GM10847 (cell line): ENCODE data around the gene ALPG.

Source experiments
- POLR2A ChIP-seq: IDR thresholded peaks from 2 replicates; pipeline ENCODE4 v1.6.1; 2011; ENCODE audit not compliant: insufficient read length; ENCODE audit errors: extremely low read depth

The ALPG gene

DNA sequence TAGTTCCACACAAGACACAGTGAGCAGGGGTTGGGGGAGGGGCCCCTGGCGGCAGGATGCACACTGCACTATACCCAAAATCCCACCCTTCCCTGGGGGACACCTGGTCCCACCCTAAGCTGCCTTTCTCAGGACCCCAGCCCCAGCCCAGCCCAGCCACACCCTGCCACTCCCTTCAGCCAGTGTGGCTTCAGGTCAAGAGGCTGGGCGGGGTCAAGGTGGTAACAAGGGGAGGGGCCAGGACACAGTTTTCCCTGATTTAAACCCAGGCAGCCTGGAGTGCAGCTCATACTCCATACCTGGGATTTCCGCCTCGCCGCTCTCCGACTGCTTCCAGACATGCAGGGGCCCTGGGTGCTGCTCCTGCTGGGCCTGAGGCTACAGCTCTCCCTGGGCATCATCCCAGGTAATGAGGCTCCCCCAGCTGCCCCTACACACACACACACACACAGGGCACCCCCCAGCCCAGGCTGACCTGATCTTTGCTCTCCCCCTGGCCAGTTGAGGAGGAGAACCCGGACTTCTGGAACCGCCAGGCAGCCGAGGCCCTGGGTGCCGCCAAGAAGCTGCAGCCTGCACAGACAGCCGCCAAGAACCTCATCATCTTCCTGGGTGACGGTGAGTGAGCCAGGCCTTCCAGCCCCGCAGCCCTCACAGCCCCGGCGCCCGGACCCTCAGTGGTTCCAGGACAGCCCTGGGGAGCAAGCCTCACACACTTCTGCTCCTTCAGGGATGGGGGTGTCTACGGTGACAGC, at the start of gene ALPG:
TSS of gene ALPG (plus strand) at position 289 of the 755 bp plus-strand sequence. CDS start at position 340, 51 bp downstream.
- TF ChIP-seq POLR2A, result no peak

DNA sequence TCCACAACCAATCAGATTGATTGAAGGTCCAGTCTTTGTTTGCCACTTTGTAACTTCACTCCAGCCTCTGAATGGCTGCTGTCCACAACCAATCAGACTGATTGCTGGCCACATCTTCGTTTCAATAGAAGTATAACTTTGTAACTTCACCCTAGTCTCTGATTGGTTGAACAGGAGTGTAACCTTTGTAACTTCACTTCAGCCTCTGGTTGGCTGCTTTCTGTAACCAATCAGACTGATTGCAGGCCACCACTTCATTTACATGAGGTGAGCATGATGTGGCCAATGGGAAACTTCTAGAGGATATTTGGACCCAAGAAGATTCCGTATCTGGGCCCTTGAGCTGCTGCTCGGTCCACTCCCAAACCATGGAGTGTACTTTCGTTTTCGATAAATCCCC, 45.0 kb upstream of the ALPG start:
- TF ChIP-seq POLR2A, result no peak

DNA sequence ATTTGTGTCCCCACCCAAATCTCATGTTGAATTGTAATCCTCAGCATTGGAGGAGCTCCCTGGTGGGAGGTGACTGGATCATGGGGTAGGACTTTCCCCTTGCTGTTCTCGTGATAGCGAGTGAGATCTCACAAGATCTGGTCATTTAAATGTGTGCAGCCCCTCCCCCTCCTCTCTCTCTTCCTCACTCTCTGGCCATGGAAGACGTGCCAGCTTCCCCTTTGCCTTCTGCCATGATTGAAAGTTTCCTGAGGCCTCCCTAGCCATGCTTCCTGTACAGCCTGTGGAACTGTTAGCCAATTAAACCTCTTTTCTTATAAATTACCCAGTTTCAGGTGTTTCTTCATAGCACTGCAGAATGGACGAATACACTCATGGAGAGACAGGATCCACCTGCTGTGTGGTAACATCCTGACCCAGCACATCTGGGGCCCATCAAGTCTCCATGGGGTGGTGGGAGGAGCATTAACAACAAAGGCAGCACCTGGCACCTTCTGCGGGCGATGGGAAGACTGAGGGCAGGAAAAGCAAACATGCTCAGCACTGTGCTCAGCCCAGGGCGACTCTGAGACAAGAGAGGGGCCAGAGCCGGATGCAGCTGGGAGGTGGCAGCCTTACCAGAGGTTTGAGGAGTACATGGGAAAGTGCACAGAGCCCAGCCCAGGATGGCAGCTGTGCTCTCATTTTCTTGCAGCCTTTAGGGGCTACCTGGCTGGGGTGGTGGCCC, 44.3 kb upstream of the ALPG start:
- TF ChIP-seq POLR2A, result no peak

DNA sequence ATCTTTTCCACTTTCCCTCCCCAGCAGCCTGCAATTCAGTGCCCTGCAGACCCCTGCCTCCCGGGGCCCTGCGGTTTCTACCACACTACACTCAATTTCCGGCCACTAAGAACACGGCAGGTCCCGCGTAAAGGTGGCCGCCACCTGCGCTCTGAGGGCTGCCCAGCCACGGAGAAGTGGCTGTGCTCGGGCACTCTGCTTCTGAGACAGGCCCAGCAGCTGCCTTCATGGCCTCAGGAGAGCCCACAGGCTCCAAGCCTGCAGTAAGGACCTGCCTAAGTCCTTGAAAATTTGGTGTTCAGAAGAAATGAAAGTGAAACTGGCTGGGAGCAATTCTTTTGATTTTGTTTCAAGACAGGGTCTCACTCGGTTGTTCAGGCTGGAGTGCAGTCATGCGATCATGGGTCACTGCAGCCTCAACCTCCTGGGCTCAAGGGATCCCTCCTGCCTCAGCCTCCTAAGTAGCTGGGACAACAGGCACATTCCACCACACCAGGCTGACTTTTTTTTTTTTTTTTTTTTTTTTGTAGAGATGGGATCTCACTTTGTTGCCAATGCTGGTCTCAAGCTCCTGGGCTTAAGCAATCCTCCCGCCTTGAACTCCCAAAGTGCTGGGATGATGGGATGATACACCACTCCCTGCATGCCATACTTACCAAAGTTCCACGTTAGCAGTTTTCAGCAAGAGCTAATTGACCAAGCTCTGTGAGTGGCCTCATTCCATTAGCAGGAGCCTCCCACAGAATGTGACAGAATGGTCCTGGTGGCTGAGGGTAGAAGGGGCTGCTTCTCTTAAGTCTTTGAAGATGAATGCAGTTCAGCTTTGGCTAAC, 42.6 kb upstream of the ALPG start:
- TF ChIP-seq POLR2A, result no peak

DNA sequence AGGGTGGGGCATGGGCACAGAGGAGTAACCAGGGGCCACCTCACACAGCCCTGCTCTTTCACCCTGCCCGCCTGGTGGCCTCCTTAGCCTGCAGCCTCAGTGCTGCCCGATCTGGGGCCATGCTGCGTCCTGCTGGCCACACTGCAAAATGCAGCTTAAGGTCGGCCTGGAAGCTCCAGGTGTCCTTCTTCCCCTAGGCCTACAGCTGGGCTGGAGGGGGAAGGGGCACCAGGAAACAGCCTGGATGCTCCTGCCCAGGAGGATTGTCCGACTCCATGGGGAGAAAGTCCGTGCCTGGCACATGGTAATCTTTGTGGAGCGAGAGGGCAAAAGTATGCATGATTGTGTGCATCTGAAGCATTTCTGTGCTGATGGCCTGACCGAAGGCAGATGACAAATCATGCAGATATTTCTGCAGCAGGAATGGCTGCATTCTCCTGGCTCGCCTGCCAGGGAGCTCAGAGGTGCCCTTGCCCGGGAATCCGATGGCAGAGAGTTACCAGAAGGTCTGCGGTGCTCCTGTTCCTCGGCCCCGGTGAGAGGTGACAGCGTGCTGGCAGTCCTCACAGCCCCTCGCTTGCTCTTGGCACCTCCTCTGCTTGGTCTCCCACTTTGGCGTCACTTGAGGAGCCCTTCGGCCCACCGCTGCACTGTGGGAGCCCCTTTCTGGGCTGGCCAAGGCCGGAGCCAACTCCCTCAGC, 40.9 kb upstream of the ALPG start:
- TF ChIP-seq POLR2A, result no peak

DNA sequence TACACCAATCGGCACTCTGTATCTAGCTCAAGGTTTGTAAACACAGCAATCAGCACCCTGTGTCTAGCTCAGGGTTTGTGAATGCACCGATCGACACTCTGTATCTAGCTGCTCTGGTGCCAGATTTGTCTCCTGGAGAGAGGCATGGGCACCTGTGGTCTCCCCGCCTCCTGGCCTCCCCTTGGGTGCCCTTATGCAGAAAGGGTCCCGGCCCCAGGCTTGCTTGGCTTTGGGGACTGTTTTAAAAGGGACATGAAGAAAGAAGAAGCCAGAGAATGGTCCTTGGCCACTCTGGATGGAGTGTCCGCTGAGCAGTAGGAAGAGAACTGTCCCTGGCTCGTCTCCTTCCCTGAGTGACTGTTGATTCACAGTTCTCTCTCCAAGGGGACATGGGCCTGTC, 39.6 kb upstream of the ALPG start:
- TF ChIP-seq POLR2A, result no peak

DNA sequence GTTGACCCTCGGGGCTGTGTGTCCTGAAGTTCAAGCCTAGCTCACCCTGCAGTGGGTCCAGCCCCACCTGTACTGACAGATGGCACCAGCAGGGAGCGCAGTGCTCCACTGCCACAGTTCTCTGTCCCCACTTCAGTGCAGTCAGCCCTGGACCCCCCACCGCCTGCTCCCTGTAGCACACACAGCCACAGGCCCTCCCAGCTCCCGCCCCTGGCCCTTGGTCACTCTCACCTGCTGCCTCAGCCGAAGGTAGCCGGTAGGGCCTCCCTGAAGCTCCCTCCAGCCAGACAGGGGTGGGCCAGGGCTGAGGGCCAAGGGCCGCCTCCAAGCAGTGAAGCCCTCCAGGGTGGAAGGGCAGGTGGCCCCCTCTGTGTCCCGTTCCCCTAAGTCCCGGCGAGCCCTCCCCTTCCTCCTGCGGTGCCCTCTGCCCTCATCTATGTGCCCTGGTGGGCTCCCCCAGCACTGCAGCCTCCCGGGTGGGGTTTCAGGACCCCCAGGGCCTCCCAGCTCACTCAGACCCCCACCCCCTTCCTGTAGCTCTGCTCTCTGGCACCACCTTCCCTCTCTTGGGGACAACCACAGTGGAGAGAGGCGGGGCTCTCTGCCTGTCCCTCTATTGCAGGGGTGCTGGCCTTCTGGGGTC, 38.9 kb upstream of the ALPG start:
- TF ChIP-seq POLR2A, result no peak

DNA sequence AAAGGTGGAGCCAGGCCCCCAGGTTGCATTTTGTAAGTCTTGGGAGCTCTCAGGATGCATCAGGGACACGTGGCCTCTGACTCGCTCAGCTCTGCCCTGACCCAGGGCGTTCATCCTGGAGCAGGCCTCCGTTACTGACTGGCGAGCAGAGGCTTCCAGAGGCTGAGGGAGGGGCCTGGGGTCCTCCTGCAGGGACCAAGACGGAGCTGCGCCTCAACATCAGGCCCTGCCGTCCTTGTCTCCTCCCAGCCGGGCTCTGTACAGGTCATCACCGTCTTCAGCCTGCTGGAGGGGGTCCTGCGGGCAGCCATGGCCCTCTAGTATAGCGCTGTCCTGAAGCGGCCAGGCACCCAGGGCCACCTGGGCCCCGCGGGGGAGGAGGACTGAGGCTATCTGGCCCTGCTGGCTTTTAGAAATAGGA, 38.3 kb upstream of the ALPG start:
- no peak for TF ChIP-seq POLR2A

DNA sequence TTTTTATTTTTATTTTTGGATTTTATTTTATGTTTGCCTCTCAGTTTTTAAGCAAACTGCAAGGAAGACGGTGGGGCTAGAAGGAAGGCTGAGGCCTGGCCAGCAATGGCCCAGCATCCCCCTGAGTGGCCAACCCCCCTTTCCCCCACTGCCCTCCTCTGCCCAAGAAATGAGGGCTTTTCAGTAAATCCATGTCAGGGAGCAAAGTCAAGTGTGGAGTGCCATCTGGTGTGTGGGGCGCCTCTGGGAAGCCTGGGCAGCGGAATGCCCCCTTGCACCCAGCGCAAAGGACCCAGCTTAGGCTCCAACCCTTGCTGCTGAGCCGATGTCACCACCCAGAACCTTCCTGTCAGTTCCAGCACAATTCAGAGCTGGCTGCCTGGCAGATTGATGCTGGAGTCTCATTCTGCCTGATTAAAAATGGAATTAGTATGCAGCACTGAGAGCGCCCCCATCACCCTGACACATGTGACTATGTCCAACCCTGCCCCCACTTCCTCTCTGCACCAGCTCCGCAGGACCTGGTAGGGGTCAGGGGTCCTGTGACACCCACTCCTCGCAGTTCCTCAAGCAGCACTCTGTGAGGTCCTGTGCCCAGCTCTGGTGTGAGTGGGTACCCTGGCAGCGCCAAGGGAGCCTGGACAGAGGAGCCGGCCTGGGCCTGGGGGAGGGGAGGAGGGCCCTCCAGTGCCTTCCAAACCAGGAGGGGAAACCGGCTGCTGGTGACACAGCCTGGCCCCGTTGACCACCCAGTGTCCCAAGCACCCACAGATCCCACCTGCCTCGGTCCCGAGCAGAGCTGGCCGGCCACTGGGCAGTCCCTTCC, 37.3 kb upstream of the ALPG start:
- no peak for TF ChIP-seq POLR2A

DNA sequence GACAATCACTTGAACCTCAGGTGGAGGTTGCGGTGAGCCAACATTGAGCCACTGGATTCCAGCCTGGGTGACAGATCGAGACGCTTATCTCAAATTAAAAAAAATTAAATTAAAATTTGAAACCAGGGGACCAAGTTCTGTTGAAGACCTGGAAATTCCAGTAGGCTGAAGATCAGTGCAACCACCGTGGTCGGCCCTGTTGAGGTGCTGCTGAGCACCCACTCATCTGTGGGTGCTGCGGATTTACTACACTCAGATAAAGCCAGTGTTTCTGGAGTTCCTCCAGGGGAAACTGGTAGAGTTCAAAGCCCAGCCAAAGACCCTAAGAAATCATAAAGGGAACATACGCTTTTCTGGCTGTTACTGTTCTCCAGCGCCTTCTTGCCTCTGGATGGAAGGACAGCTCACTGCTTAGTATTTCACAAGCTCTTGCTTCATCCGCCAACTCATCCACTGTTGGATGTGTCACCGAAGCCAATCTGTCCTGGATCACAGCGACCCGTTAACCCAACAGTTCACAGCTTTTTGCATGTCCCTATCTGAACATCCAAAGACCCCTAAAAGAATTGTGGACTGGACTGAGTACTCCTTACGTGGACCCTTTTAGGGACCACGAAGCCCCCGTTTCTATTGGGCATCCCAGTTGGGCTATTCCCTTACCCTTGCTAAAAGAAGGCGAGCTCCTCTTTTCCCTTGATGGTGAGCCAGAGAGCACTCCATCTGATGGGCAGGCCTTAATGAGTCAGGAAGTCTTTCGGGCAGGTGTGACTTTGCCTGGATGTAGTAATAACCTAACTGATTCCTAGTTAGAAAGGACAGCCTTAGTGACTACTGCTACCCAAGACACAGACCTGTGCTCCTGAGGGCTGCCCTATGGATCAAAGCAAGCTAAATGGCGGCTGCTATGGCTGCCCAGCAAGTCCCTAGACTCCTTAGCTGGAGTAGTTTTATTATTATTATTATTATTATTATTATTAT, 34.1 kb upstream of the ALPG start:
- no peak for TF ChIP-seq POLR2A

DNA sequence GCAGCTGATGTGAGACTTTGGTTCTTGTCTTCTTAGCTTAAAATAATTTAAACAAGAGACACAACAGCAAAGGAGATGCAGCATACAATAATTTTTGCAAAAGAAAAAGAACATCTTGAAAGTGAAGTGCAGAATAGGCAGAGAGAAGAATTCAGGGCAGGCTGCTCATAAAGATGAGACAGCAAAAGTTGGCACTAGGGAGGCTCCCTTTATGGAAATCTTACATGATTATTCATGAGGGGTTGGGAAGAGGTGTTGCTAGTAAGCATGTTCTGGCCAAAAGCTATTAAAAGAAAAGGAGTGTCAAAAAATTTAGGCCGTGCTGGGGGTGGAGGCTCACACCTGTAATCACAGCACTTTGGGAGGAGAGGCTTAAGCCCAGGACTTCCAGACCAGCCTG, 32.3 kb upstream of the ALPG start:
- TF ChIP-seq POLR2A, result no peak

DNA sequence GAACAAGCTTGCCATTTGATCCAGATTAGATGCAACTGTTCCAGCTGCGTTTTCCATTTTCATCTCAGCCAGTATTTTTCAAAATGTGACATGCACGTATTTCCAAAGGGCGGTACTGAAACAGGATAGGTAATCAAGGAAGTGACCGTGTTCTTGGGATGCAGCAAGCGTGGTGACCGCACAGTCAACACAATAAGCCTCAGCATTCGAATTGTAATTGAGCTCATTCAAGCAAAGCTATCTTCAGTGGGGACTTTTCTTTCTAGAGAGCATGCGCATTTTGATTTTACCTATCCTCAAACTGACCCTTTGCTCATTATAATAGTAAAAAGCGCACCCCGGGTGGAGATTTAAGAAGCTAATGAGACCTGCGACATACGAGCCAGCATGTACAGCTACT, 31.5 kb upstream of the ALPG start:
- TF ChIP-seq POLR2A, result no peak

DNA sequence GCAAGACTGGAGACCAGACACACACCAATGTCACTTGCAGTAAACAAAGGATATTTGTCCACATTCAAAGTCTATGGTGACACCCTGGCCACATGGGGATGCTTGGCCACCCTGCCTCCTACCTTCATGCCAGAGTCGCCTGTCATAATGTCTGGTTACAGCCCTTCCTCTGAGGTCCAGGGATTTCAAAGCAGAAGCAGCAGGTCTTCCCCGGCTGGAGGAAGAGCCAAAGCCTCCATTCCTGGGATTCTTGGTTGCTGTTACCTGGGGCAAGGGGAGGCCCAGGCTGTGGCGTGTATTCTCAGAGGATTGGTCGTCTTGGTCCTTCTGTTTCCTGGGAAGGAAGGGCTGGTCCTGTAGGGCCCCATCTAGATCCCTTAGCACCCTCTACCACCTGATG, 30.4 kb upstream of the ALPG start:
- no peak for TF ChIP-seq POLR2A
